Adrenal gland (tissue), 12 donors: ENCODE measurements around the gene SPTAN1. TPM values are rescaled to one million over a fixed set of nuclear protein-coding genes. Genes with fewer than 3 reads are reported as not detected.

Experiments
- DNase-seq, 7 donors: peaks; one replicate each; pipeline ENCODE4 v3.0.0-alpha.2; 2019 to 2020
- H3K27ac ChIP-seq, 5 donors: fragments of 200-600 bp; sonication (generic) in 4 of 5; 1 replicate in 3 of 5; 2 replicates in 2 of 5; pipeline versions ENCODE4 v1.5.1 to v1.8.0; 2016 to 2020; ENCODE audit warnings: mild to moderate bottlenecking in 1 of 5
- H3K27me3 ChIP-seq: fragments of 200-600 bp; 2 replicates; pipeline ENCODE4 v1.8.0; 2021
- H3K36me3 ChIP-seq, 2 donors: fragments of 200-600 bp; replicated peaks in 1 of 2; 1 replicate in 1 of 2; 2 replicates in 1 of 2; pipeline versions ENCODE4 v1.5.1 to v1.8.0; 2018 to 2022
- H3K4me1 ChIP-seq, 2 donors: fragments of 200-600 bp; replicated peaks in 1 of 2; 1 replicate in 1 of 2; 2 replicates in 1 of 2; pipeline versions ENCODE4 v1.5.1 to v1.8.0; 2018 to 2021
- H3K4me3 ChIP-seq, 4 donors: fragments of 200-600 bp; sonication (generic) in 3 of 4; one replicate each; pipeline ENCODE4 v1.5.1; 2016 to 2018
- H3K9me3 ChIP-seq, 3 donors: fragments of 200-600 bp; sonication (generic) in 1 of 3; replicated peaks in 1 of 3; 1 replicate in 2 of 3; 2 replicates in 1 of 3; pipeline versions ENCODE4 v1.5.1 to v1.8.0; 2016 to 2021
- CTCF ChIP-seq, 6 experiments: fragments of 450-650 bp in 4 of 6; fragments of 200-600 bp in 2 of 6; sonication (generic) in 1 of 6; IDR thresholded peaks; 1 replicate in 5 of 6; 2 replicates in 1 of 6; pipeline versions ENCODE4 v1.5.1 to v1.8.0; 2016 to 2021; ENCODE audit warnings: antibody characterized with exemption in 6 of 6, mild to moderate bottlenecking in 2 of 6, moderate library complexity in 1 of 6
- POLR2A ChIP-seq, 2 donors: fragments of 450-650 bp; IDR thresholded peaks; one replicate each; pipeline ENCODE4 v1.6.1; 2017; ENCODE audit warnings: antibody characterized with exemption in 2 of 2, mild to moderate bottlenecking in 2 of 2, moderate library complexity in 1 of 2
- WGBS, 4 donors: extraction: QIAGEN DNeasy Blood & Tissue Kit in 2 of 4; methylation state at CpG; one replicate each; pipeline versions ENCODE4 v1.1.5 to v1.1.7; 2013 to 2017; 5-methylcytosine and 5-hydroxymethylcytosine counted together
- intact Hi-C, 2 donors: fragments of 100-400 bp; cut with DNase I; formaldehyde crosslinking; loops; one replicate each; pipeline versions ENCODE4 v1.14.1 to v1.15.0; 2022 to 2023
- polyA plus RNA-seq, 3 donors: library from polyadenylated mRNA; stranded (reverse); fragments of 200-250 nt in 2 of 3; fragments of 350-450 nt in 1 of 3; fragmentation: Illumina TruSeq in 1 of 3; extraction: RNeasy Lipid Tissue Mini Kit (QIAGEN cat#74804) in 1 of 3; gene quantifications; one replicate each; pipeline ENCODE4 v1.2.3, GENCODE V29; 2013 to 2014
- total RNA-seq, 9 donors: library from RNA; depleted of rRNA in 4 of 9; stranded (reverse); fragments of >200 nt in 4 of 9; fragments of 120-200 nt in 1 of 9; fragmentation: NEBNext Ultra II Directional in 1 of 9; extraction: Animal tissue kit (Norgen Biotek cat#: 25700) in 1 of 9; gene quantifications; one replicate each; pipeline versions ENCODE4 v1.1.0 to v1.2.4, GENCODE V29; 2013 to 2023
- donor health status: healthy with polysubstance abuse.
- donor health status: Bipolar disorder and iron deficiency.
- donor health status: DM: yes; HTN: yes; CAD: no.
- donor health status: DM: no; HTN: no; CAD: no.
- donor health status: DM: no; HTN: no; CAD: no.
- donor health status: DM: yes; HTN: yes; CAD: no.

Gene SPTAN1
- total and polyA plus RNA-seq, 12 donors = 136 to 316 (median 227) TPM

- intact Hi-C loops = no loop called here
- Histone ChIP-seq H3K36me3 (peaks cover 0 to 52% of the 10 kb centered on the region in 2 donors), H3K9me3 (no peaks in the 10 kb centered on the region), H3K27ac (peak overlapping the region in 4 of 5 donors; percentile 59 to 98 (median 84)), H3K4me3 (peak overlapping the region in 1 of 4 donors; percentile 26), H3K4me1 (peaks cover 15 to 28% of the 10 kb centered on the region in 2 donors), H3K27me3 (no peaks in the 10 kb centered on the region)
- DNase-seq = peak in 2 of 7 donors; percentile 15 to 30
- TF ChIP-seq CTCF (IDR thresholded peaks at IDR 0.05) (no peak), POLR2A (IDR thresholded peaks at IDR 0.05) (no peak)
- WGBS, 4 donors = 66 to 69% (median 68%) methylated on average over 11 to 26 of the region's 26 CpGs
These were observed 82.4 kb downstream of the SPTAN1 start for GRCh38 chr9:128634651-128635262.

GRCh38 chr9:128635266-128636023 lies 83.1 kb downstream of the SPTAN1 start:
- peaks cover 15 to 28% of the 10 kb centered on the region in 2 donors for H3K4me1 ChIP-seq
- H3K36me3 ChIP-seq = peaks cover 0 to 49% of the 10 kb centered on the region in 2 donors
- TF ChIP-seq POLR2A (IDR thresholded peaks at IDR 0.05) (peak in 1 of 2 donors; percentile 32), CTCF (IDR thresholded peaks at IDR 0.05) (peak; percentile 68 to 80 (median 77))
- H3K4me3 ChIP-seq = peak overlapping the region in 1 of 4 donors; percentile 31
- peak; percentile 83 to 98 (median 97) for DNase-seq
- no peaks in the 10 kb centered on the region for H3K27me3 ChIP-seq
- H3K9me3 ChIP-seq = no peaks in the 10 kb centered on the region
- H3K27ac ChIP-seq = peak overlapping the region in 4 of 5 donors; percentile 81 to 98 (median 86)
- WGBS, 4 donors = 14 to 33% (median 21%) methylated on average over 2 to 20 of the region's 20 CpGs
- intact Hi-C loops = no loop called here

DNA sequence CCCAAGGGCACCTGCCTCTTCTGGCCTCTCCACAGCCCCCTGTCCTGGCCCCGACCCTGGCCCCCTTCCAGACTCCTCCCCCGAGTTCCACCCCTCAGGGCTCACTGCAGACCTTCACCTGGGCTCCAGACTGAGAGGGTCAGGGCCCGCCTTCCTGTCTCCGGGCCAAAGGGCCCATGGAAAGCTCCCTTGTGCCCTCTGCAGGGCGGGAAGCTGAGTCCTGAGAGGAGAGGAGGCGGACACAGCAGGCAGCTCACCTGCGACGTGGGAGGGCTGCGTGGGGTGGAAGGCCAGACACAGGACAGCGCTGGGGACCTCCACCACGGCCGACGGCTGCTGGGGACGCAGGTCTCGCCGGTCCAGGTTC lies 83.6 kb downstream of the SPTAN1 start:
- intact Hi-C loops = no loop called here
- TF ChIP-seq POLR2A (IDR thresholded peaks at IDR 0.05) (no peak), CTCF (IDR thresholded peaks at IDR 0.05) (peak in 5 of 6 experiments; percentile 3 to 43 (median 35))
- Histone ChIP-seq H3K36me3 (peaks cover 0 to 47% of the 10 kb centered on the region in 2 donors), H3K9me3 (no peaks in the 10 kb centered on the region), H3K4me3 (peak overlapping the region in 1 of 4 donors; percentile 31), H3K27me3 (no peaks in the 10 kb centered on the region), H3K4me1 (peaks cover 15 to 28% of the 10 kb centered on the region in 2 donors), H3K27ac (peak overlapping the region in 4 of 5 donors; percentile 81 to 98 (median 86))
- DNase-seq = peak; percentile 70 to 86 (median 81)
- WGBS, 4 donors = 39 to 46% (median 41%) methylated on average over 3 to 16 of the region's 16 CpGs; no CpG with 5 or more reads in 1 of the 4 donors
